Gastrocnemius medialis (tissue), 4 donors: ENCODE measurements around the gene ATE1.

ENCODE experiments used
- POLR2A ChIP-seq, 2 donors: fragments of 450-650 bp; IDR thresholded peaks; one replicate each; pipeline ENCODE4 v1.6.1; 2017; ENCODE audit warnings: antibody characterized with exemption in 2 of 2, mild to moderate bottlenecking in 2 of 2, moderate library complexity in 2 of 2
- TF ChIP-seq, protein P1 (sequence below), 5 experiments: fragments of 450-650 bp in 3 of 5; fragments of 200-600 bp in 2 of 5; sonication (generic) in 2 of 5; IDR thresholded peaks in 4 of 5; conservative IDR thresholded peaks in 1 of 5; 1 replicate in 4 of 5; 2 replicates in 1 of 5; pipeline ENCODE4 v1.5.1; 2016 to 2019; ENCODE audit warnings: antibody characterized with exemption in 5 of 5, mild to moderate bottlenecking in 3 of 5, moderate library complexity in 3 of 5

DNA sequence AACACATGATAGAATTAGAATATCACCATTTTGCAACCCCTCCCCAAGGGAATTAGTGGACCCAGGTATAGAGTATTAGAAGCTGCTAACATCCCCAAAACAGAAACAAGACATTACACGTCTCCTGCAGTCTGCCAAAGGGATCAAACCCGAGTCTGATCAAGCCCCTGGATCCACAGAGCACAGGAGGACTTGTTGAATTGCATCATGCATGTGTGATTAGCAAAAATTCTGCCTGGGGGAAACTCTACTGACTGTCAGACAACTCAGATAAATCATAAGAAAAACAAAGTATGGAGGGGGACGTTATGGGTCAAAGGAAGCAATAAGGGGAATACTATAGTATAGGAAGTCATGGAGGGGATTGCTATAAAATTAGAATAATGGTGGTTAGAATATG lies 212.8 kb downstream of the ATE1 start:
- TF ChIP-seq, protein P1, sequence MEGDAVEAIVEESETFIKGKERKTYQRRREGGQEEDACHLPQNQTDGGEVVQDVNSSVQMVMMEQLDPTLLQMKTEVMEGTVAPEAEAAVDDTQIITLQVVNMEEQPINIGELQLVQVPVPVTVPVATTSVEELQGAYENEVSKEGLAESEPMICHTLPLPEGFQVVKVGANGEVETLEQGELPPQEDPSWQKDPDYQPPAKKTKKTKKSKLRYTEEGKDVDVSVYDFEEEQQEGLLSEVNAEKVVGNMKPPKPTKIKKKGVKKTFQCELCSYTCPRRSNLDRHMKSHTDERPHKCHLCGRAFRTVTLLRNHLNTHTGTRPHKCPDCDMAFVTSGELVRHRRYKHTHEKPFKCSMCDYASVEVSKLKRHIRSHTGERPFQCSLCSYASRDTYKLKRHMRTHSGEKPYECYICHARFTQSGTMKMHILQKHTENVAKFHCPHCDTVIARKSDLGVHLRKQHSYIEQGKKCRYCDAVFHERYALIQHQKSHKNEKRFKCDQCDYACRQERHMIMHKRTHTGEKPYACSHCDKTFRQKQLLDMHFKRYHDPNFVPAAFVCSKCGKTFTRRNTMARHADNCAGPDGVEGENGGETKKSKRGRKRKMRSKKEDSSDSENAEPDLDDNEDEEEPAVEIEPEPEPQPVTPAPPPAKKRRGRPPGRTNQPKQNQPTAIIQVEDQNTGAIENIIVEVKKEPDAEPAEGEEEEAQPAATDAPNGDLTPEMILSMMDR (IDR thresholded peaks at IDR 0.05 in 4 of 5, conservative IDR thresholded peaks at IDR 0.05 in 1 of 5): no peak
- no peak for TF ChIP-seq POLR2A (IDR thresholded peaks at IDR 0.05)
